Vagina (tissue), 2 donors: ENCODE data around the gene MTF1.

Source experiments
- CTCF ChIP-seq, 3 experiments: fragments of 450-650 bp in 2 of 3; fragments of 200-600 bp in 1 of 3; sonication (generic) in 1 of 3; IDR thresholded peaks; one replicate each; pipeline ENCODE4 v1.5.1; 2017 to 2019; ENCODE audit warnings: antibody characterized with exemption in 3 of 3, mild to moderate bottlenecking in 2 of 3, moderate library complexity in 2 of 3
- POLR2A ChIP-seq, 2 donors: fragments of 450-650 bp; IDR thresholded peaks; one replicate each; pipeline ENCODE4 v1.6.1; 2017; ENCODE audit warnings: antibody characterized with exemption in 2 of 2, mild to moderate bottlenecking in 2 of 2, moderate library complexity in 2 of 2
- POLR2AphosphoS5 ChIP-seq, 2 donors: sonication (generic); formaldehyde crosslinking; IDR thresholded peaks; one replicate each; pipeline ENCODE4 v1.9.0; 2017; ENCODE audit warnings: antibody characterized with exemption in 2 of 2, mild to moderate bottlenecking in 2 of 2, low read depth in 1 of 2; ENCODE audit not compliant: insufficient read depth in 1 of 2

- TF ChIP-seq POLR2A (IDR thresholded peaks at IDR 0.05) (no peak), CTCF (IDR thresholded peaks at IDR 0.05) (no peak), POLR2AphosphoS5 (IDR thresholded peaks at IDR 0.05; ENCODE audit: insufficient read depth in 1 of 2, low read depth in 1 of 2) (no peak)
Measured at GRCh38 chr1:37813529-37814145, 45.8 kb downstream of the MTF1 start.
